GM18520 (cell line): ENCODE measurements around the gene CCDC3.

Experiments
- ATAC-seq: cut with Tn5 transposase; IDR thresholded peaks from one replicate; pipeline ENCODE4 v1.9.1; 2021; ENCODE audit not compliant: unreplicated experiment

Gene CCDC3

GRCh38 chr10:12965571-12965970 lies 35.9 kb downstream of the CCDC3 start:
- ATAC-seq = no peak

- no peak for ATAC-seq
Observed at GRCh38 chr10:12962556-12962955, 39.0 kb downstream of the CCDC3 start.

GRCh38 chr10:12961416-12962205 lies 39.9 kb downstream of the CCDC3 start:
- no peak for ATAC-seq

DNA sequence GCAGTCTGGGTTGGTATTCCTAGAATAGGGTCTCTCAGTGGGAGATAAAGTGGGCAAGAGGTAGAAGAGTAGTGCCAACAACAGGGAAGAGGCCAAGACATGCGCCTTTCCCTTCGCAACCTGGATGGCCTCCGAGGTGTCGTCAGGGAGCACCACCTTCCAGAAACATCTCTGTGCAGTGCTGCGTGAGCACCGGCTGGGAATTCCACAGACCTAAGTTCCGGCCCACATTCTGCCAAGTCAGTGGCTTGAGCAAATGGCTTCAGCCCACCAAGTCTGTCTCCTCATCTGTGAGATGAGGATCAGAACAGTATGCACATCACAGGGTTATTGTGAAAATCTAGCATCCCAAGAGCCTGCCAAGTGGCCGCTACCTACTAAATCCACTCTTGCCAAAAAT lies 40.6 kb downstream of the CCDC3 start:
- ATAC-seq = no peak

DNA sequence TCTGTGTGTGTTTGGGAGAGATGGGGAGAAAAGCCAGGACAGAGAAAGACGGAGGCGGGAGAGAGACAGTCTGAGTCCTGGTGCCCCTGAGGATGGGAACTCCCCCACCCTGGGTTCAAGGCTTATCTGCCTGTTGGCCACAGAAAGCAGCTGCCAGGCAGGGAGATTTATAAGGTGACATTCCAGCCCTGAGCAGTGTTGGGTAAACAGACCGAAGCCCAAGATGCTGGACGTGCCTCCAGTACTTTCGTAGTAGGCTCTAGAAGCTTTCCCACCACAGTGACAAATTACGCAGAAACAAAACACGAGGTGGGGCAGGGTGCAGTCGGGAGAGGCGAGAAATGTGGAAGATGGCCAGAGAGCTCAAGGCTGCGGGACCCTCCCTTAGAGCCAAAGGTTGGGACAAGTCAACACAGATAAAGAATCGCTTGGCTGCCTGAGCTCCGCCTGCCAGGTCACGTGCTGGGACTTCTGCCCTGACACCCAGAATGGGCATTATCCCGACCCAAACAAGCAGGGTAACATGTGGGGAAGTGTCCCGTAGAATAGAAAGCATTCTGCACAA lies 41.1 kb downstream of the CCDC3 start:
- ATAC-seq = no peak

DNA sequence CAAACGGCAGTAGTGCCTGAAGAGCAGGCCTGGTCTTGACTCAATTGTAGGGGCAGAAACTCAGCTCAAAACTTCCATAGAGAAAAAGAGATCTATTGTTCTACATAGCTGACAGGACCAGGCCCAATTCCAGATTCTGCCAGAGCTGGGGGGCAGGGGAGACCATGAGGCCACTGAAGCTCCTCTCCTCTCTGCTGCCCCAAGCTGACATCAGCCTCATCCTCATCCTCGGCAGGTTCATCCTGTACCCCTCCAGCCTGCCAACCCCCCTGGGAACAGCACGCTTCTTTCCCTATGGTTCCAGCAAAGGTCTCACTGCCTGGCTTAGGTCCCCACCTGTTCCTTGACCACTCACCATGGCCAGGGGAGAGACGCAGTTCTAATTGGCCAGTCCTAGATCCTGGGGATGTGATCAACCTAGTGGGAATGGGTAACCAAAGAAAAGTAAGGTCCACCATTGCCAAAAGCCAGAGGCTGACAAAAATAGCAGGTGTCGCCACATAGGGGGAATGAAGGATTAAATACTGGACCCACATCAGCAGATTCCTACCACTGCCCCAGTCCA lies 42.9 kb downstream of the CCDC3 start:
- ATAC-seq = no peak

- no peak for ATAC-seq
Observed at GRCh38 chr10:12957081-12957480, 44.4 kb downstream of the CCDC3 start.

DNA sequence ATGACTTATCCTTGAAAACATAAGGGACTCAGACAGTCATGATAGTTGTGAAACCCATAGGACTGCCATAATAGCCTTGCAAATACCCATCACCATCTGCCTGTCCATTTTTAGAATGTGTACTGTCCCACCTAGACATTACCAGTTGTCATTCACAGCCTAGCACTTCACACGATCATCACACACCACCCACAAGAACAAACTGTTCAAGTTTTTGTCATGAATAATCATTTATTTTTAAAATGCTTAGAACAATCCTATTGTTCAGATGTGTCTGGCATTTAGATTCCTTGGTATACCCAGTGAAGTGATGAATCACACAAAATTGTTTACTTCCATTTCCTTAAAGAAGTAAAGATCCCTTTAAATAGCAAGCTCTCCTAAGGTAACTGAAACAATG lies 46.6 kb downstream of the CCDC3 start:
- ATAC-seq = no peak

GRCh38 chr10:12950583-12951128 lies 50.9 kb downstream of the CCDC3 start:
- no peak for ATAC-seq

GRCh38 chr10:12949248-12949647 lies 52.3 kb downstream of the CCDC3 start:
- ATAC-seq = no peak

DNA sequence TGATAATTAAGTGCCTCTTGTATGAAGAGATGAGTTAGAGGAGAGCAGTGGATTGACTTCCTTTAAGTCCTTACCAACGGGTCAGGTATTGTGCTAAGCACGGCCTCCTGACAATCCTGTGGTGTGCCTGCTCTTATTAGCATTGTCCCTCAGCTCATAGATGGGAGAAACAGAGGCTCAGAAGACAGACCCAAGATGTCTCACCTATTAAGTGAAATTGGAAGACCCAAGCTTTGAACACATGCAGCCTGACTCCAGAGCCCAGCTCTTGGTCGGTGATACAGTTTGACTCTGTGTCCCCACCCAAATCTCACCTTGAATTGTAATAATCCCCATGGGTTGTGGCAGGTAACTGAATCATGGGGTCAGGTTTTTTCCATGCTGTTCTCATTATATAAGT lies 53.8 kb downstream of the CCDC3 start:
- ATAC-seq = no peak

- ATAC-seq = peak; percentile 7
Observed at GRCh38 chr10:12946372-12946771, 55.1 kb downstream of the CCDC3 start.

DNA sequence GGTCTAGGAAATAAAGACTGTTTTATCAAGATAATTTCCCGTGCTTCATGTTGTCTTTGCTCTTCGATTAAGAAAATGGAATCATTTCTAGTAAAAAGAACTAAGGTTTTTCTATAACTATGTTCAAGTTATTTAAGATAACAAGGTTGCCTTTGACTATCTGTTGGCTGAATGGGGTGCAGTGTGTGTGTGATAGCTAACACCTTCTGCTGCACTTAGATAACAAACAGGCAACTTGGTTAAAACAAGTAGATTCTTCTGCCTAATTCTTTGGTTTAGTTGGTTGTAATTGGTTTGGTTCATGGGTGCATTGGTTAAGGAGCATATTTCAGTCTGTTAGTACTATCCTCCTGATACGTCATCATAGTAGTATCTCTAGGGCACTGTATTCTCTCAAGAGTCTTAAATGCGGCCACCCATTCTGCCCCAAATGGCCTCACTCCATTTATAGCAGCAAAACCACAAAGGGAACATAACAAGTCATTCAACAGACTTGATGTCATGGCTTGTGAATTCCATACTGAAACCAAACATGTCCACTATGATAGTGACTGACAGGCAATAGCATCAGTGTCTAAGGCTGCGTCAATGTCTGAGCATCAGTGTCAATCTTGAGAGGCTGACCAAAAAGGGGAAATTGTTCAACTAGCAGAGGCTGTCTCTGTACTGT lies 55.7 kb downstream of the CCDC3 start:
- peak; percentile 79 for ATAC-seq

DNA sequence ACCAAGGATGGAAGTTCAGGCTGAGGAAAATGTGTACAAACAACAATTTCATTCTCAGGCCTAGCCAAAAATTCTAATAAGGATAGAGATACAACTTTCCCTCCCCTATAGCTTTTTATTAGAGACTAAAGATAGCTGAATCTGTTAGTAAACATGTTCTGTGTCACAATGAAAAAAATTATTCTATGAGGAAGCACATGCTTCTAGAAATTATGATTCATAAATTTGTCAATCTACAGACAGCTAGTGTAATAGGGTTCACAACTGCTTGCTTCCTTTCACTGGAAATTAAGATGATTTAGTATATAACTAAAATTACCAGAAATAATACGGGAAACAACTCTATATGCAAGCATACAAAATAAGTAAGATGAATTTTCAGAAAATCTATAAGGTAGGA lies 56.6 kb downstream of the CCDC3 start:
- ATAC-seq = no peak

DNA sequence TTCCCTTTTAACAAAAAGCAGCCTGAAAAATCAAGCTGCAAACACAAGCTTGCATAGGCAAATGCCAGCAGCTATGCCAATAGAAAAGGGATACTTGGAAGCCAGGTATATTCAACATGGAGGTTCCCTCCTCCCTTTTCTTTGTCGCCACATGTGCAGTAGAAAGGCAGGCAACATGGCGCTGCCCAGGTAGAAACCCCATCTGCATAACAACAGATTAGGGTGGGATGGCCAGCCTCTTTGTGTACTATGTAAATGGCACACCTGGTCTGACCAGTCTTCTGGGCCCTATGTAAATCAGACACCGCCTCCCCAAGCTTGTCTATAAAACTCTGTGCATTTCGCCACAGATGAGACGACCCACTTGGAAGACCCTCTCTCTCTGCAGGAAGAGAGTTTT lies 58.1 kb downstream of the CCDC3 start:
- no peak for ATAC-seq

DNA sequence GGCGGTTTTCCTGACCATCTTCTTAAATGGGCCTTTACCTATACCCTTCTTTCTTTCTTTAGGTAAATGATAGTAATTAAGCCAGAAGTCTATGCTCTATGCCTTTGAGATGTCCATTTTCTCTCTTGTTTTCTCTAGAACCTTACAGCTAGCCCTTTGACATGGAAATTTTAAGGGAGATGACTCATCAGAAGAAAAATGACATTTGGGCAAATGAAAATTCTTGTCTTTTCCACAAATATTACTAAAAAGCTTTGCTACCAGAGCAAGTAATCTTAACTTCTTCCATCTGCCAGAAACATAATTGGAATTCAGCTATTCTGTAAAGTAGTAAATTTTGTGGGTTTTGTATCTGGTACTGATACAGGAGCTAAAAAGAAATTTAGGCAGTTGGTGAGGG lies 59.5 kb downstream of the CCDC3 start:
- ATAC-seq = no peak

- no peak for ATAC-seq
Observed at GRCh38 chr10:12940791-12941190, 60.7 kb downstream of the CCDC3 start.

DNA sequence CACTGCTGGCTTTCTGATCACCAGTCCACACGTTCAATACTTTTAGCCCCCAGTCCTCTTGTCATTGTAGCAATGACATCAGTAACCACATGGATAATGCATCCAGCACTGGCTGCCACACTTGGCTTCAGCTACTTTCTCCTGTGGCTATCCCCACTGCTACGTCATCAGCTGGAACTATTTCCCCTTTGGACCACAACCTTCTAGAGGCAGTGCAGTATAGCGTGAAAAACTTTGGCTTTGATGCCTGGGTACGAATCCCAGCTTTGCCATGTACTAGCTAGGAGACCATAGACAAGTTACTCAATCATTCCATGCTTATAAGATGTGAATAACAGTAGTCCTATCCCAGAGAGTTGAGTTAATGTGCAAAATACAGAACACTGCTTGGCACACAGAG lies 63.2 kb downstream of the CCDC3 start:
- no peak for ATAC-seq

DNA sequence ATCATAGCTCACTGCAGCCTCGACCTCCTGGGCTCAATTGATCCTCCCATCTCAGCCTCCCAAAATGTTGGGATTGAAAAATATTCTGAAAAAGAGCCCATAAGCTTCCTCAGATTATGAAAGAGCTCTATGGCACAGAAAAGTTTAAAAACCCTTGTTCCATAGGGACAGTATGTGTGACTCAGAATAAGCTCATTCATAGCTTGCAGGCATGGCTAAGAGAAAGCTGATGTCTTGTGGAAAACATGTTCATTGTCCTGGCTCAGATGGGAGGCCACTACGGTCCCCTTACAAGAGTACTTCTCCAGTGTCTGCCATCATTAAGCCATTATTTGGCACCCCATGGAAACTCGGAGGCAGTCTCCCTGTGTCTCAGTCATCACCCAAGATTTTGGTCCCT lies 64.0 kb downstream of the CCDC3 start:
- no peak for ATAC-seq

- no peak for ATAC-seq
Observed at GRCh38 chr10:12934777-12935176, 66.7 kb downstream of the CCDC3 start.

DNA sequence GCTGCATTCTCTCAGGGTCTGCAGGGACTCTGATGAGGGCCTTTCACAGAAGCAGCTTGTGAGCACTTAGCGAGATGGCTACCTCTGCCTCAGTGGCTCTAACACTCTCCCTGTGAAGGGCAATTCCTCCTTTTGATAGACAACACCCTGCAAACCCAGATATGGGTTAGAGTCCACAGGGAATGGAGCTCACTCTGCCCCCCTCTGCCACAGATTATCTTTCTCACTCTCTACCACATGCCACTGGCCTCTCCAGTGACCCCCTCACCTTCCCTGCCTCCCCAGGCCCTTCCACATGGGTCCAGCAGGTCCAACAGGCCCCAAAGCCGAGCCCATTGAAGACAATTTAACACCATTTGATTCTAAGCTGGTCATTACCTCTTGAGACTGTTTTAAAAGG lies 72.1 kb downstream of the CCDC3 start:
- no peak for ATAC-seq

DNA sequence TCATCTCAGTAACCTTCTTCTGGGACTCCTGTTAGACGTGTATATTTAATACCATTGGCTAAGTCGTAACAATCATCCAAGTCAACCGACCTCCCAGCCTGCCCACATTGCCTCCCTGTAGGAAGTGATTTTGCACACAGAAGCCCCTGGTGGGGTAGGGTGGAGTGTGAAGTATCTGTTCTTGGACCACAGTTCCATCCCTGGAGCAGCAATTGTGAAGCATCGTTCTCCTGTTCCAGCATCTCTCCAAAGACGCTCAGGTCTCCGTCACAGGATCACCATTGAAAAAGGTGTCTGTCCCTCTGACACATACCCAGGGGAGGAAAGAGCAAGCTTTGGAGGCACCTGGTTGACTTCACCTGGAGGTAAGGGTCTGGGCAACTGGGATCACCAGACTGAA lies 72.9 kb downstream of the CCDC3 start:
- no peak for ATAC-seq
